Vagina (tissue), 2 donors: Measurements from ENCODE around the gene RNF181. TPM values are rescaled to one million over a fixed set of nuclear protein-coding genes. Genes with fewer than 3 reads are reported as not detected.

ENCODE experiments used
- DNase-seq, 2 donors: peaks; one replicate each; pipeline ENCODE4 v3.0.0-alpha.2; 2017; ENCODE audit errors: extremely low spot score in 2 of 2
- H3K27ac ChIP-seq: fragments of 200-600 bp; sonication (generic); one replicate; pipeline ENCODE4 v1.5.1; 2019
- H3K27me3 ChIP-seq: fragments of 200-600 bp; sonication (generic); one replicate; pipeline ENCODE4 v1.5.1; 2019
- H3K36me3 ChIP-seq, 2 donors: fragments of 200-600 bp; sonication (generic); one replicate each; pipeline ENCODE4 v1.5.1; 2017 to 2019
- H3K4me1 ChIP-seq: fragments of 200-600 bp; sonication (generic); one replicate; pipeline ENCODE4 v1.5.1; 2019
- H3K4me3 ChIP-seq, 2 donors: fragments of 200-600 bp; sonication (generic); 1 replicate in 1 of 2; 2 replicates in 1 of 2; pipeline ENCODE4 v1.5.1; 2016 to 2019
- H3K9me3 ChIP-seq: fragments of 200-600 bp; sonication (generic); one replicate; pipeline ENCODE4 v1.5.1; 2019
- POLR2A ChIP-seq, 2 donors: fragments of 450-650 bp; IDR thresholded peaks; one replicate each; pipeline ENCODE4 v1.6.1; 2017; ENCODE audit warnings: antibody characterized with exemption in 2 of 2, mild to moderate bottlenecking in 2 of 2, moderate library complexity in 2 of 2
- POLR2AphosphoS5 ChIP-seq, 2 donors: sonication (generic); formaldehyde crosslinking; IDR thresholded peaks; one replicate each; pipeline ENCODE4 v1.9.0; 2017; ENCODE audit warnings: antibody characterized with exemption in 2 of 2, mild to moderate bottlenecking in 2 of 2, low read depth in 1 of 2; ENCODE audit not compliant: insufficient read depth in 1 of 2
- intact Hi-C: fragments of 100-400 bp; cut with DNase I; formaldehyde crosslinking; loops from one replicate; pipeline ENCODE4 v1.15.1; 2023
- total RNA-seq: library from RNA; depleted of rRNA; stranded (reverse); fragments of >200 nt; gene quantifications from one replicate; pipeline ENCODE4 v1.2.3, GENCODE V29; 2016
- TF ChIP-seq, protein P1 (sequence below), 3 experiments: fragments of 450-650 bp in 2 of 3; fragments of 200-600 bp in 1 of 3; sonication (generic) in 1 of 3; IDR thresholded peaks; one replicate each; pipeline ENCODE4 v1.5.1; 2017 to 2019; ENCODE audit warnings: antibody characterized with exemption in 3 of 3, mild to moderate bottlenecking in 2 of 3, moderate library complexity in 2 of 3

Gene RNF181
- total RNA-seq, 1 donor from 2014 or later: 107 TPM

GRCh38 chr2:85579266-85579935 lies 16.1 kb upstream of the RNF181 start:
- Histone ChIP-seq H3K36me3 (no peaks in the 10 kb centered on the region), H3K27me3 (no peaks in the 10 kb centered on the region), H3K4me1 (peaks cover 30% of the 10 kb centered on the region), H3K9me3 (no peaks in the 10 kb centered on the region), H3K27ac (peak overlapping the region; percentile 45), H3K4me3 (peak overlapping the region; percentile 17 to 44)
- intact Hi-C loops: no loop called here
- no peak for DNase-seq
- TF ChIP-seq POLR2AphosphoS5 (IDR thresholded peaks at IDR 0.05; ENCODE audit: insufficient read depth in 1 of 2, low read depth in 1 of 2) (no peak), POLR2A (IDR thresholded peaks at IDR 0.05) (no peak)
- TF ChIP-seq, protein P1, sequence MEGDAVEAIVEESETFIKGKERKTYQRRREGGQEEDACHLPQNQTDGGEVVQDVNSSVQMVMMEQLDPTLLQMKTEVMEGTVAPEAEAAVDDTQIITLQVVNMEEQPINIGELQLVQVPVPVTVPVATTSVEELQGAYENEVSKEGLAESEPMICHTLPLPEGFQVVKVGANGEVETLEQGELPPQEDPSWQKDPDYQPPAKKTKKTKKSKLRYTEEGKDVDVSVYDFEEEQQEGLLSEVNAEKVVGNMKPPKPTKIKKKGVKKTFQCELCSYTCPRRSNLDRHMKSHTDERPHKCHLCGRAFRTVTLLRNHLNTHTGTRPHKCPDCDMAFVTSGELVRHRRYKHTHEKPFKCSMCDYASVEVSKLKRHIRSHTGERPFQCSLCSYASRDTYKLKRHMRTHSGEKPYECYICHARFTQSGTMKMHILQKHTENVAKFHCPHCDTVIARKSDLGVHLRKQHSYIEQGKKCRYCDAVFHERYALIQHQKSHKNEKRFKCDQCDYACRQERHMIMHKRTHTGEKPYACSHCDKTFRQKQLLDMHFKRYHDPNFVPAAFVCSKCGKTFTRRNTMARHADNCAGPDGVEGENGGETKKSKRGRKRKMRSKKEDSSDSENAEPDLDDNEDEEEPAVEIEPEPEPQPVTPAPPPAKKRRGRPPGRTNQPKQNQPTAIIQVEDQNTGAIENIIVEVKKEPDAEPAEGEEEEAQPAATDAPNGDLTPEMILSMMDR (IDR thresholded peaks at IDR 0.05): no peak

DNA sequence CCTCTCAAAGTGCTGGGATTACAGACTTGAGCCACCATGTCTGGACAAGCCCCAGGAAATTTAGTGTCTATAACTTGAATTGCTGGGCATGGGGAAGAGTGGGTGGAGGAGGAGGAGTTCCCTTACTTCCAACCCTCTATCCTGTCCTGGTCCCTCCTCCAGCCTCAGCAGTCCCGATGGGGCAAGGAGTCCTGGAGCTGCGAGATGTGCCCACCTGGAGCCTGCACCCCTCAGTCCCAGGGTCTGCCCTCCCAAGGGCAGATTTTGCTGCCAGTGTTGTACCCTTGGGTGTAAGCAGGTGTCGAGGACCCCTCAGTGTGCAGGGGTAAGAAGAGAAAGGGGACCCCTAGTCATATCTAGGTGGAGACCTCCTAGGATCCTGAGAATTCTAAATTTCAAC lies 15.3 kb upstream of the RNF181 start:
- Histone ChIP-seq H3K9me3 (no peaks in the 10 kb centered on the region), H3K36me3 (no peaks in the 10 kb centered on the region), H3K4me1 (peaks cover 37% of the 10 kb centered on the region), H3K27ac (peak overlapping the region; percentile 45), H3K4me3 (no peak overlapping the region), H3K27me3 (no peaks in the 10 kb centered on the region)
- DNase-seq: no peak
- TF ChIP-seq POLR2A (IDR thresholded peaks at IDR 0.05): no peak
- TF ChIP-seq, protein P1 (IDR thresholded peaks at IDR 0.05): no peak
- intact Hi-C loops: no loop called here

- H3K4me1 ChIP-seq: peaks cover 60% of the 10 kb centered on the region
- no peaks in the 10 kb centered on the region for H3K36me3 ChIP-seq
- intact Hi-C loops: loop anchor here (1.0 kb wide), 1 partner anchor 18 kb away; no protein-coding TSS in a partner anchor
- DNase-seq: no peak
- H3K9me3 ChIP-seq: no peaks in the 10 kb centered on the region
- peak overlapping the region; percentile 27 for H3K27ac ChIP-seq
- TF ChIP-seq, protein P1 (IDR thresholded peaks at IDR 0.05): no peak
- no peak for TF ChIP-seq POLR2AphosphoS5 (IDR thresholded peaks at IDR 0.05; ENCODE audit: insufficient read depth in 1 of 2, low read depth in 1 of 2)
- no peak for TF ChIP-seq POLR2A (IDR thresholded peaks at IDR 0.05)
- no peaks in the 10 kb centered on the region for H3K27me3 ChIP-seq
- no peak overlapping the region for H3K4me3 ChIP-seq
Measured at GRCh38 chr2:85582492-85582891, 13.1 kb upstream of the RNF181 start.

GRCh38 chr2:85583667-85584353 lies 11.7 kb upstream of the RNF181 start:
- H3K9me3 ChIP-seq: no peaks in the 10 kb centered on the region
- intact Hi-C loops: no loop called here
- DNase-seq: no peak
- no peaks in the 10 kb centered on the region for H3K27me3 ChIP-seq
- no peaks in the 10 kb centered on the region for H3K36me3 ChIP-seq
- H3K4me3 ChIP-seq: peak overlapping the region; percentile 54 to 78
- TF ChIP-seq, protein P1 (IDR thresholded peaks at IDR 0.05): no peak
- TF ChIP-seq POLR2AphosphoS5 (IDR thresholded peaks at IDR 0.05; ENCODE audit: insufficient read depth in 1 of 2, low read depth in 1 of 2): no peak
- no peak for TF ChIP-seq POLR2A (IDR thresholded peaks at IDR 0.05)
- H3K27ac ChIP-seq: peak overlapping the region; percentile 95
- H3K4me1 ChIP-seq: peaks cover 62% of the 10 kb centered on the region

DNA sequence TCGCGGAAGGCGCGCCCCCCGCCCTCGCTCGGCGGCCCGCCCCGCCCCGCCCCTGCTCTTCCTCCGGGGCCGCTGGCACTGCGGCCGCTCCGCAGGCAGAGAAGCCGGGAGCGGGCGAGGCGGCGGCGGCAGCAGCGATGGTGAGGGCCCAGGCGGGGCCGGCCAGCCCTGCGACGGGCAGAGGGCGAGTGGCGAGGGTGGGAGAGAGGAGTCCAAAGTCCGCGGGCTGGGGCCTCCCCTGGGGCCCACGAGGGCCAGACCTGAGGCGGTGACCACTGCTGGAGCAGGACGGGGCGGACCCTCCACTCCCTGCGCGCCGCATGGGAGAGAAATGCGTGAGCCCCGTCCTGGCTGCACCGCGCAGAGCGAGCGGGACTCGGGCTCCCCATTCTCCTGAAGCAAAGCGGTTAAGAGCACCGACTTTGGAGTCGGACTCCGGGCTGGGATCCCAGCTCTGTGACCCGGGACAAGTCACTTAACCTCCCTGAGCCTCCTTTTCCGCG lies 11.1 kb upstream of the RNF181 start, which contains the start of gene VAMP5:
VAMP5 (plus strand) TSS at position 78 of the 503 bp plus-strand sequence; CDS start at position 138, 60 bp downstream.
- no peak for DNase-seq
- H3K4me1 ChIP-seq: peaks cover 62% of the 10 kb centered on the region
- H3K27me3 ChIP-seq: no peaks in the 10 kb centered on the region

More for the DNA sequence above, 11.1 kb upstream of the RNF181 start, which contains the start of gene VAMP5:
- H3K27ac ChIP-seq: peak within 1 kb of the TSS; percentile 95
- TF ChIP-seq POLR2AphosphoS5 (IDR thresholded peaks at IDR 0.05; ENCODE audit: insufficient read depth in 1 of 2, low read depth in 1 of 2) (peak in 1 of 2 donors; percentile 50), POLR2A (IDR thresholded peaks at IDR 0.05) (peak in 1 of 2 donors; percentile 44)
- TF ChIP-seq, protein P1 (IDR thresholded peaks at IDR 0.05): no peak
- peak within 1 kb of the TSS; percentile 54 to 78 for H3K4me3 ChIP-seq
- no peaks in the 10 kb centered on the region for H3K9me3 ChIP-seq
- no peaks in the 10 kb centered on the region for H3K36me3 ChIP-seq
- intact Hi-C loops: no loop called here
